Measurements from ENCODE around the gene TESK2. TPM values are rescaled to one million over a fixed set of nuclear protein-coding genes. Genes with fewer than 3 reads are reported as not detected.

Gene TESK2
- total RNA-seq, 2 donors from 2014 or later, result 2.8 to 3.5 TPM

- DNase-seq (ENCODE audit: low spot score), result no peak
- no peak overlapping the region for H3K27ac ChIP-seq
- H3K36me3 ChIP-seq, result no peaks in the 10 kb centered on the region
- no peaks in the 10 kb centered on the region for H3K27me3 ChIP-seq
- no peaks in the 10 kb centered on the region for H3K9me3 ChIP-seq
- no peak for TF ChIP-seq CTCF (IDR thresholded peaks at IDR 0.05)
- H3K4me1 ChIP-seq, result no peaks in the 10 kb centered on the region
- no peak overlapping the region for H3K4me3 ChIP-seq
Observed at GRCh38 chr1:45405636-45406035, 85.3 kb downstream of the TESK2 start.

GRCh38 chr1:45403718-45404117, 87.2 kb downstream of the TESK2 start:
- Histone ChIP-seq H3K9me3 (no peaks in the 10 kb centered on the region), H3K27me3 (no peaks in the 10 kb centered on the region), H3K4me3 (no peak overlapping the region), H3K4me1 (no peaks in the 10 kb centered on the region), H3K36me3 (no peaks in the 10 kb centered on the region), H3K27ac (no peak overlapping the region)
- DNase-seq (ENCODE audit: low spot score), result no peak
- no peak for TF ChIP-seq CTCF (IDR thresholded peaks at IDR 0.05)

GRCh38 chr1:45403298-45403697, 87.7 kb downstream of the TESK2 start:
- no peaks in the 10 kb centered on the region for H3K27me3 ChIP-seq
- H3K27ac ChIP-seq, result no peak overlapping the region
- no peak overlapping the region for H3K4me3 ChIP-seq

GRCh38 chr1:45401524-45401923, 89.4 kb downstream of the TESK2 start:
- Histone ChIP-seq H3K9me3 (no peaks in the 10 kb centered on the region), H3K27me3 (no peaks in the 10 kb centered on the region), H3K4me1 (no peaks in the 10 kb centered on the region), H3K27ac (no peak overlapping the region), H3K36me3 (no peaks in the 10 kb centered on the region), H3K4me3 (no peak overlapping the region)
- TF ChIP-seq CTCF (IDR thresholded peaks at IDR 0.05), result no peak
- DNase-seq (ENCODE audit: low spot score), result no peak

More at GRCh38 chr1:45403298-45403697, 87.7 kb downstream of the TESK2 start:
- no peaks in the 10 kb centered on the region for H3K36me3 ChIP-seq
- no peak for TF ChIP-seq CTCF (IDR thresholded peaks at IDR 0.05)
- no peaks in the 10 kb centered on the region for H3K4me1 ChIP-seq
- no peaks in the 10 kb centered on the region for H3K9me3 ChIP-seq
- DNase-seq (ENCODE audit: low spot score), result no peak

GRCh38 chr1:45400049-45400448, 90.9 kb downstream of the TESK2 start:
- H3K27me3 ChIP-seq, result no peaks in the 10 kb centered on the region
- no peak overlapping the region for H3K27ac ChIP-seq
- no peak for TF ChIP-seq CTCF (IDR thresholded peaks at IDR 0.05)
- H3K36me3 ChIP-seq, result no peaks in the 10 kb centered on the region
- DNase-seq (ENCODE audit: low spot score), result no peak
- H3K4me1 ChIP-seq, result no peaks in the 10 kb centered on the region
- H3K4me3 ChIP-seq, result no peak overlapping the region
- H3K9me3 ChIP-seq, result no peaks in the 10 kb centered on the region

GRCh38 chr1:45397285-45397684, 93.7 kb downstream of the TESK2 start:
- no peak for DNase-seq (ENCODE audit: low spot score)
- Histone ChIP-seq H3K4me1 (no peaks in the 10 kb centered on the region), H3K9me3 (no peaks in the 10 kb centered on the region), H3K27me3 (no peaks in the 10 kb centered on the region), H3K27ac (no peak overlapping the region), H3K4me3 (no peak overlapping the region), H3K36me3 (no peaks in the 10 kb centered on the region)
- TF ChIP-seq CTCF (IDR thresholded peaks at IDR 0.05), result no peak

Measured in right atrium auricular region (tissue), 2 donors.